ENCODE data around the gene ZBTB20. TPM values are rescaled to one million over a fixed set of nuclear protein-coding genes. Genes with fewer than 3 reads are reported as not detected.

ZBTB20 gene
- total and polyA plus RNA-seq, 2 experiments from 2014 or later: 15.7 to 37.3 TPM

DNA sequence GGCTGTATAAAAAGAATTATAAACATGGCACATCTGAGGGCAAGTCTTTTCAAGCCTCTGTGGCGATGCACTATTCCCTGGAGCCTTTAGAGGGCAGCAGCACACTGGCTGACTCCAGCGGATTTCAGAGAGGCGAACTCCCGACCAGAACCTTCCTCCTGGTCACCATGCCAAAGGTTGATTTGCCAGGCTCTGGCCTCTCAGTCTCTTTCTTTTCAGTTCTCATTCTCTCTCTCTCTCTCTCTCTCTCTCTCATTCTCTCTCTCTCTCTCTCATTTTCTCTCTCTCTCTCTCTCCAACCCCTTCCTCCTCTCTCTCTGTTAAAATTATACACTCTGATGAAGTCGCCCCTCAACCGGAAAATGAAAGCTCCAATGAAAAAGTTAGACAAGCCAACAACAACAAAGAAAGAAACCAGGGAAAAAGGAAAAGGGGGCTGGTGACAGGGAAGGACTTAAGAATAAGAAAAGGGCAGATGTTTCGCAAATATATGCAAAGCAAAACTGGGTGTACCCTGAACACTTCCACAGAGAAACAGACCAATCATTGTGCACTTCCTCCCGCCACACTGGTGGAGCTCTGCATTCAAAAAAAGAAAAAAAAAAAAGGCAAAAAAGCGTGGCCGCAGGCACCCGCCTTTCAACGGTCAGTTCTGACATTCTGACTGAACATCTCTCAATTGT, 763.1 kb downstream of the ZBTB20 start:
- DNase-seq (ENCODE audit: low read depth in 1 of 2, low spot score in 1 of 2): peak; percentile 84 to 93
- no peaks in the 10 kb centered on the region for H3K9me3 ChIP-seq (ENCODE audit: low read depth)
- no peaks in the 10 kb centered on the region for H3K27me3 ChIP-seq
- H3K36me3 ChIP-seq: peaks cover 12% of the 10 kb centered on the region
- peaks cover 20% of the 10 kb centered on the region for H3K4me1 ChIP-seq (ENCODE audit: low read depth)
- H3K27ac ChIP-seq: no peak overlapping the region
- no peak overlapping the region for H3K4me3 ChIP-seq
- TF ChIP-seq, protein P1, sequence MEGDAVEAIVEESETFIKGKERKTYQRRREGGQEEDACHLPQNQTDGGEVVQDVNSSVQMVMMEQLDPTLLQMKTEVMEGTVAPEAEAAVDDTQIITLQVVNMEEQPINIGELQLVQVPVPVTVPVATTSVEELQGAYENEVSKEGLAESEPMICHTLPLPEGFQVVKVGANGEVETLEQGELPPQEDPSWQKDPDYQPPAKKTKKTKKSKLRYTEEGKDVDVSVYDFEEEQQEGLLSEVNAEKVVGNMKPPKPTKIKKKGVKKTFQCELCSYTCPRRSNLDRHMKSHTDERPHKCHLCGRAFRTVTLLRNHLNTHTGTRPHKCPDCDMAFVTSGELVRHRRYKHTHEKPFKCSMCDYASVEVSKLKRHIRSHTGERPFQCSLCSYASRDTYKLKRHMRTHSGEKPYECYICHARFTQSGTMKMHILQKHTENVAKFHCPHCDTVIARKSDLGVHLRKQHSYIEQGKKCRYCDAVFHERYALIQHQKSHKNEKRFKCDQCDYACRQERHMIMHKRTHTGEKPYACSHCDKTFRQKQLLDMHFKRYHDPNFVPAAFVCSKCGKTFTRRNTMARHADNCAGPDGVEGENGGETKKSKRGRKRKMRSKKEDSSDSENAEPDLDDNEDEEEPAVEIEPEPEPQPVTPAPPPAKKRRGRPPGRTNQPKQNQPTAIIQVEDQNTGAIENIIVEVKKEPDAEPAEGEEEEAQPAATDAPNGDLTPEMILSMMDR (IDR thresholded peaks at IDR 0.05; ENCODE audit: low read depth, low read length): peak; percentile 98

DNA sequence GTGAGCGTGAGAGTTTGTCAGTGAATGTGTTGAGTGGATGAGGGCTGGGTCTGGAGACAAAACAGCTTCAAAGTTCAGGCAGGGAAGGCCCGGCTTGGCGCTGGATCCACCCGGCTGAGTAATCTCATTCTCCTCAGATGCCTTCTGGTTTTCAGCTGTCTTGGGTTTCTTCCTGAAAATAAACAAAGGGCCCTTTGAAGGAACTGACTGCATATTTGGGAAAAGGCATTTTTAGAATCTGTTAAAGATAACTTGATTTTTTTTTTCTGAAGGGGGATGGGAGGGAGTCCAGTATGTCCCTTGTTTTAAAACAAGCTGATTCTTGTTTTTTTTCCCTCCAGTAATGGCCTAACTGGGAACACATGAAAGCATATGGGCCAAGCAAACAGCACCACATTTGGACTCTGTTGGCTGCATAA, 766.8 kb downstream of the ZBTB20 start:
- Histone ChIP-seq H3K27me3 (no peaks in the 10 kb centered on the region), H3K4me1 (ENCODE audit: low read depth) (peaks cover 20% of the 10 kb centered on the region), H3K36me3 (peaks cover 6% of the 10 kb centered on the region), H3K9me3 (ENCODE audit: low read depth) (no peaks in the 10 kb centered on the region), H3K27ac (peak overlapping the region; percentile 78), H3K4me3 (no peak overlapping the region)
- DNase-seq (ENCODE audit: low read depth in 1 of 2, low spot score in 1 of 2): peak; percentile 22 to 94
- TF ChIP-seq, protein P1 (IDR thresholded peaks at IDR 0.05; ENCODE audit: low read depth, low read length): no peak

DNA sequence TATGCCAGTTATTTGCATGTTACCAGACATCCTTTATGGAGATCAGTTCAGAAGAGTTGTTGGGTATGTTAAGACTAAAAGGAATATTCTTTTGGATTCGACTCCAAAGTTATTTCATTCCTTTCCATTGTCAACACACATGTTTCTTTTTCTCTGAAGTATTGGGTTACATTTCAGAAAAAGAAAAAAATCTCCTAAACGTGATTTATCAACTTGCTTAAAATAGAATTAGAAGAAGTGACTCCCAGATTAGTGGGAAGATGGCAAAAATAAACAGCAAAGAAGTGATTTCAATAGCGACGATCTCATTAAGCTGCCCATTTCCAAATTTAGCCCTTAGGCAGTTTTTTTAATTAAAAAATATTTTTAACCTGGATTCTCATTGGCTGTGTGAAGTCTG, 767.8 kb downstream of the ZBTB20 start:
- no peaks in the 10 kb centered on the region for H3K27me3 ChIP-seq
- DNase-seq (ENCODE audit: low read depth in 1 of 2, low spot score in 1 of 2): no peak
- TF ChIP-seq, protein P1 (IDR thresholded peaks at IDR 0.05; ENCODE audit: low read depth, low read length): no peak
- H3K36me3 ChIP-seq: peaks cover 6% of the 10 kb centered on the region
- peaks cover 20% of the 10 kb centered on the region for H3K4me1 ChIP-seq (ENCODE audit: low read depth)
- no peaks in the 10 kb centered on the region for H3K9me3 ChIP-seq (ENCODE audit: low read depth)
- no peak overlapping the region for H3K4me3 ChIP-seq
- H3K27ac ChIP-seq: no peak overlapping the region

DNA sequence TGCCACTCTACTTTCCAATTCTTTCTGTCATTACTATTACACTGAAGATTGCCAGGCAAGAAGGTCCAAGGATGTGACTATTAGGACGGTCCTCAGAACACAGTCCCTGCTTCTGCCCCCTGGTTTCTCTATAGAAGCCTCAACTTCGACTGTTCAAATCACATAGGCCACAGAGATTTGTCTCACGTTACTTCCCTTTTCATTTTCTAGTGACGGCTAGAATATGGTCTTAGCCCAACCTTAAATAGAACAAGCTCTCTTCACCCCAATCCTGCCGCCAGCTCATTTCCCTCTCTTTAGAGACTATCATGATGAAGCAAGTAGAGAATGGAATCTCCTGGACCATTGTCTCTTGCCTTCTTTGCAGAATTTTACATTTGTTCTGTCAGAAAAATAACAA, 768.3 kb downstream of the ZBTB20 start:
- no peaks in the 10 kb centered on the region for H3K9me3 ChIP-seq (ENCODE audit: low read depth)
- no peaks in the 10 kb centered on the region for H3K27me3 ChIP-seq
- H3K4me1 ChIP-seq (ENCODE audit: low read depth): peaks cover 17% of the 10 kb centered on the region
- peaks cover 6% of the 10 kb centered on the region for H3K36me3 ChIP-seq
- TF ChIP-seq, protein P1 (IDR thresholded peaks at IDR 0.05; ENCODE audit: low read depth, low read length): no peak
- DNase-seq (ENCODE audit: low read depth in 1 of 2, low spot score in 1 of 2): no peak
- H3K4me3 ChIP-seq: no peak overlapping the region
- no peak overlapping the region for H3K27ac ChIP-seq

DNA sequence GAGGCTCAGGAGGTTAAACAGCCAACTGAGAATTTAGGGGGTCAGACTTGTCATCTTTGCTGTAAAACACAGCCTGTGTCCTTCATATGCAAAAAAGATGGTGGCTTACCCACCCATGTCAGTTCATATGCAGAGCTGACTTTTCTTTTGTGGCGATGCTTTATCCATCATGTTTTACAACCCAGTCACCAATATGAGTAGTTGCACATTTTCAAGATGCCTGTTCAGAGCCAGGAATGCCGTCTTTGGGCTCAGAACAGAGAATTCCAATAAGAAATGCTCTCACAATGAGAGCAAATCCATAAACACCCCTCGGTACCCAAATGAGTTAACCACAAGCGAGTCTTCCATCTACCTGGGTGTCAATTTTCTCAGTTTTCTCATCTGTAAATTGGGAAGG, 769.7 kb downstream of the ZBTB20 start:
- no peaks in the 10 kb centered on the region for H3K9me3 ChIP-seq (ENCODE audit: low read depth)
- H3K36me3 ChIP-seq: peaks cover 6% of the 10 kb centered on the region
- H3K27ac ChIP-seq: no peak overlapping the region
- peaks cover 17% of the 10 kb centered on the region for H3K4me1 ChIP-seq (ENCODE audit: low read depth)
- H3K4me3 ChIP-seq: no peak overlapping the region
- no peaks in the 10 kb centered on the region for H3K27me3 ChIP-seq
- TF ChIP-seq, protein P1 (IDR thresholded peaks at IDR 0.05; ENCODE audit: low read depth, low read length): no peak
- DNase-seq (ENCODE audit: low read depth in 1 of 2, low spot score in 1 of 2): no peak
